SK-N-SH (cell line): ENCODE results near the gene UBLCP1.

Source experiments
- CTCF ChIP-seq: fragments of 200-600 bp; sonication (generic); IDR thresholded peaks from 2 replicates; pipeline ENCODE4 v1.6.1; 2017; ENCODE audit warnings: antibody characterized with exemption, mild to moderate bottlenecking, moderate library complexity
- ELF1 ChIP-seq: IDR thresholded peaks from 2 replicates; pipeline ENCODE4 v1.4.0; 2012
- EZH2phosphoT487 ChIP-seq: fragments of 200-600 bp; sonication (generic); IDR thresholded peaks from 2 replicates; pipeline ENCODE4 v1.6.1; 2017; ENCODE audit warnings: low read depth, mixed run types, mild to moderate bottlenecking, antibody characterized with exemption, moderate library complexity, borderline replicate concordance
- MXI1 ChIP-seq: IDR thresholded peaks from 2 replicates; pipeline ENCODE4 v1.6.1; 2012; ENCODE audit warnings: mild to moderate bottlenecking, low read depth, low read length, improper control_type of control experiment
- POLR2AphosphoS5 ChIP-seq: IDR thresholded peaks from 2 replicates; pipeline ENCODE4 v1.6.1; 2012; ENCODE audit warnings: low read depth, low read length
- REST ChIP-seq: IDR thresholded peaks from 2 replicates; pipeline ENCODE4 v1.6.1; 2012; ENCODE audit warnings: mild to moderate bottlenecking, low read depth, low read length, moderate library complexity
- TAF1 ChIP-seq: IDR thresholded peaks from 2 replicates; pipeline ENCODE4 v1.6.1; 2012; ENCODE audit warnings: low read depth, mild to moderate bottlenecking, low read length, moderate library complexity, borderline replicate concordance
- USF1 ChIP-seq: IDR thresholded peaks from 2 replicates; pipeline ENCODE4 v1.4.0; 2012; ENCODE audit warnings: low read depth, borderline replicate concordance

- TF ChIP-seq REST (no peak), CTCF (no peak), EZH2phosphoT487 (no peak), MXI1 (no peak), TAF1 (no peak), POLR2AphosphoS5 (no peak), USF1 (no peak), ELF1 (no peak)
These were observed 22.7 kb upstream of the UBLCP1 start for GRCh38 chr5:159240301-159240870.
